ENCODE measurements around the gene HRH3.

HRH3 gene

DNA sequence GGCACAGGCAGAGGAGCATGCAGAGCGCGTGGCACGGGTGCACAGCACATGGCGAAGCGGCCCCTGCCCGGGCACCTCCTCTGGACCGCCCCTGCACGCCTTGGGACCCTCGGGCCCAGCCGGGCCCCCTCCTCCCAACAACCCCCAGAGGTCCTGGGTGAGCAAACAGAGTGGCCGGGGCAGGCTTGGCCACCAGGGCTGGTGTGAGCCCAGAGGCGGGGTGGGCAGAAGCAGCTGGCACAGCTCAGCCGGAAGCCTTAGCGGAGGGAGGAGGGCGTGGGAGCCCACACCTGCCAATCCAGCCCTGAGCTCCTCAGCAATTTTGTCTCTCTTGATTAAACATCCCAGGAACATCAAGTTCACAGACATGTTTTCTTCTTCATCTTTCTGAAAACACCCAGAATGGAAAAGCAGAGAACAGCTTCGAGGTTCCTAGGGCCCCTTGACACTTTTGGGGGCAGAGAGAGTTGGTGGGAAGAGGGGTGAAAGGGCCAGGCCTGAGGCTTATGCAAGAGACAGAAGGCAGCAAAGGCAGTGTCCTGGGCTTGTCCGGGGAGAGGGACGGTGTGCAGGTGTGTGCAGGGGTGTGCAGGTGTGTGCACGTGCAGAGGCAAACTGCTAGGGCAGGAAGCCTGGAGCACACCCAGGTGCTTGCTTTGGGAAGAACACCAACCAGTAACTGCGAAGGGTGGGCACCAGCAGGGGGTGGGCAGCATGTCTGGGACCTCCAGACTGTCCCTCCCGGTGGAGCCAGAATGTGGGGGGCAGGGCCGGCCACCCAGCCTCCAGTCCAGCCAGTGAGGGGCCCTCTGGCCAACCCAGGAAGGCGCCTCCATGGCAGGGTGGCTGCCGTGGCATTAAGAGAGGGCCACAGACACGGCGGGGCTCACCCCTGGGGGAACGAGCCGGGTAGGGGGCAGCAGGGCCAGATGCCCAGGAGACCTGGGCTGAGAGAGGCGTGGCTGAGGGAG lies 4.8 kb downstream of the HRH3 start:
- no peak for DNase-seq

DNA sequence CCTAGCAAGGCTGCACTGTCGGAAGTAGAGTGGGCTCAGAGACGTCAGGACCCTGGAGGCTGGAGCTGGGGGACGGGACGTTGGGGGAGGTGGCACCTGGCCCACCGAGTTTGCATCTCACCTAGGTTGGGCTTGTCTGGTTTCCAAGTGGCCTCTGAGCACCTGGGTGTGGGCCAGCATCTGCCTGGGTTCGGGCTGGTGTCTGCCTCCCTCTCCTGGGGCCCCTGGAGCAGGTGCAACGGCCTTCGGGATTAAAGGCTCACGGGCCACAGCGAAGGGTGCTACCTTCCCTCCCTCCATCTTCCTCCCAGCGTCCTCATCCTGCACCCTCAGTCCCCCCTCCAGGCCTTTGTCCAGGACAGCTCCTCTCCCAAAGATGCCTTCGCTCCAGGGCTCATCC lies 6.0 kb downstream of the HRH3 start:
- DNase-seq: no peak

DNA sequence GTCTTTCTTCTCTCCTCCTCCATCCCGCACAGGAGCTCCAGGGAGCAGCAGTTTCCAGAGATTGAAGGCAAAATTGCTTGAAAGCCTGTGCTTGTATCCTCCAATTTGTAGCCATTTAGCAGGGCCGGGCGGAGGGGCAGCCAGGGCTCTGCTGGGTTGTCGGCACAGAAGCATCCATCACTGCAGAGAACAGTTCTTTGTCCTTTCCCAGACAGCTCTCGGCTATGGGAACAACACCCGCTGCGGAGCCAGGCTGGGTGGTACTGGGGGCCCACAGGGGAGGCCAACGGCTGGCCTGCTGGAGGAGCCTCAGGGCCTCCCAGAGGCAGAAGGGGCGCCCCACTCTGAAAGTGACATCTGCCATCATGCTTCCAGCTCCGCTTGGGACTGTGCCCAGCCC lies 7.8 kb downstream of the HRH3 start:
- DNase-seq: no peak

DNA sequence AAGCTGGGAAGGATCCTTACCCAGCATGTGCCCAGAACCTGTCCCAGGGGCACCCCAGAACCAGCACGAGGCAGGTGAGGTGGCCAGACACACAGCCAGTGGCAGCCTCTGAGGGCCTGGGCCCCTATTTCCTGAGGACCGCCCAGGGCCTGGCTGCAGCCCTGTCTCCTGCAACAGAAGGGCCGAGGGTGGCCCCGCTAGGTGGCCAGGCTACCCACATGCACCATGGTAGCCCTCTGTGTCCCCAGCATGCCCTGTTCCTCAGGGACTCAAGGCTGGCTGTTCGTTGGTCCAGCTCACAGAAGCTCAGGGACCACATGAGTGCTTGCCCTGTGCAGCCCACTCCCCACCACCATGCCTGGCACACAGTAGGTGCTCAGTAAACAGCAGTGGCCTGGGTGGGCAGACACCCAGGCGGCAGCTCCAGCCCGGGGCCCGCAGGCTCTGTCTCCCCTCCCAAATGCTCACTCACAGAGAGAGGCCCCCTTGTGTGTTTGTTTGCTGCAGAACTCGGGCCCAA lies 8.2 kb downstream of the HRH3 start:
- DNase-seq: no peak

- DNase-seq: no peak
These were observed 8.9 kb downstream of the HRH3 start for GRCh38 chr20:62211216-62211615.

GRCh38 chr20:62210496-62210855 lies 9.6 kb downstream of the HRH3 start:
- no peak for DNase-seq

- no peak for DNase-seq
These were observed 10.1 kb downstream of the HRH3 start for GRCh38 chr20:62209850-62210495.

DNA sequence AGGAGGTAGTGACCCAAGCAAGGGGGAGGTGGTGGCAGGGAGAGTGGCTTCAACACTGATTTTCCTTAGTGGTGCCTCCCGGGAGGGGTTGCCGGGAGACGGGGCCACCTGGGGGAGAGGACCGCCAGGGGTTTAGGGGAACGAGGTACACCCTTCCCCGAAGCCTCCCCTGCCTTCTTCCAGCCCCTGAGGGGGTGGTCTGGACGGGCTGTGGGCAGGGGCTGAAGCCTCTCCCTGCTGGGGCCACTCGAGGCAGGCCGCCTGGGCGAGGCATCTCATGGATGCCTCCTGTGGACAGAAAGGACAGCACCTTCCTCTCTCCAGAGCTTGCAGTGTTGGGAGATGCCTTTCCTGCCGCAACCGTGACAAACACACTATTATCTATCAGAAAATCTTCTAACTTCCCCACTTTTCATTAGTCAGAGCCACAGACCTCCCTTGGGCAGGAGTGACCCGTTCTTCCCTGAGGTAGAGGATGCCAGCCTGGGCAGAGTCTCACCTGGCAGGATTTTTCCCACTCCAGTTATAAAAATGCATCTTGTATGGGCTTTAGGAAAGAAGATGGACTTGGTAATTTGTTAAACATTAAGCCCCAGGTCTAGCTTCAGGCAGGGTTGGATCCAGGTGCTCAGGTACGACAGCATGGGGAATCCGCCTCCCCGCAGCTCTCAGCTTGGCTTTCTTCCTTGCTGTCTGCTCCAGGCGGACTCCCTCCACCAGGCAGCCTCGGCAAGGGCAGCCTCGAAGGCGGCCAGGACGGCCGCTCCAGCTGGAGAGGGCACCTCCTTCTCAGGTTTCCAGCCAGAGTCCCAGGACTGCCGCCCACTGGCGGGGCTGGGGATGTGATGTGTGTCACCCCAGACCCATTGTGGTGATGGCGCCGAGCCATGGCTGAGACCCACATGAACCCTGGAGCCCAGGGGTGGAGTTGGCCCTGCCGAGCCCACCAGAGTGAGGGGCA lies 11.0 kb downstream of the HRH3 start:
- no peak for DNase-seq

GRCh38 chr20:62208061-62208794 lies 11.8 kb downstream of the HRH3 start:
- no peak for DNase-seq

DNA sequence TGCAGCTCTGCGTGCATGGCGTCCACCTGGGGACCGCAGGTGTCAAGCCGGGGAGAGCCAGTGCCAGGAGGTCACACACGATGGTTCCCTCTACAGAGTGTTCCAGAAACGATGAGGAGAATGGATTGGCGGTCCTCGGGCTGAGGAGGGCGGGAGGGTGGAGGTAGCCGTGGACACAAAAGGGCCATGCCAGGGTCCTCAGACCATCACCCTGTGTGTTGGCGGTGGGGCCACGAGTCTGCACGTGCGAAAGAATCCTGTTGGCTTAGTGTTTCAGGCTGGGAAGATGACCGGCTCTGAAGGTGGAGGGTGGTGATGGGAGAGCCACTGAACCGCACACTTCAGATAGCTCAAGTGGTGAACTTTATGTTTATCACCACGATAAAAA lies 13.7 kb downstream of the HRH3 start:
- no peak for DNase-seq

GRCh38 chr20:62205618-62206387 lies 14.3 kb downstream of the HRH3 start:
- DNase-seq: no peak

GRCh38 chr20:62203378-62204030 lies 16.6 kb downstream of the HRH3 start:
- DNase-seq: peak; percentile 73

DNA sequence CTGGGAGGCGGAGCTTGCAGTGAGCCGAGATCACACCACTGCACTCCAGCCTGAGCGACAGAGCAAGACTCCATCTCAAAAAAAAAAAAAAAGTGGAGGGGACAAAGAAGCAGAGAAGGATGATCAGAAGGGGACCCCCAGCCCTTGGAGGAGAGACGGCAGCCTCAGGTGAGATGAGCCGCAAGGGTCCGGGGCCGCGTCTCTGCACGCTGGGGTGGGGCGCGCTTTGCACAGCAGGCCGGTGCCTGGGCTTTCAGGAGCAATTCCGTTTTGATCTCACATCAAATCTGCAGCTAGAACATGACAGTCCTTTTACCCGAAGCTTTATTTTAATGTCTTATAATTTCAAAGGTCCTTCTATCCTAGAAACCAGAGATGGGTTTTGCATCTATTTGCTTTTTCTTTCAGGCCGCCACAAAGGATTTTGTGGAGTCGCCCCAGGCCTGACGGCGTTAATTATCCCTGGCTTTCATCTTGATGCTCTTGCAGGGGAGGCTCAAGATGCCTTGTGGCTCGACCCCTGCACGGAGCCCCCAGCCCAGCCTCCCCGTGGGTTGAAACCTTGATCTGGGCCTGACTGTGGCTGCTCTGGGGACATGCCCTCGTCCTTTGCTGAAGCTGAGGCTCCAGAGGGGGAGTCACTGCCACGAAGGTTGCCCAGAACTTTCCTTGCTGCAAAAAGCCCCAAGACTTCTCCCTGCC lies 17.3 kb downstream of the HRH3 start:
- no peak for DNase-seq

GRCh38 chr20:62202083-62202395 lies 18.0 kb downstream of the HRH3 start:
- DNase-seq: peak; percentile 41

- no peak for DNase-seq
These were observed 18.6 kb downstream of the HRH3 start for GRCh38 chr20:62201173-62202082.

DNA sequence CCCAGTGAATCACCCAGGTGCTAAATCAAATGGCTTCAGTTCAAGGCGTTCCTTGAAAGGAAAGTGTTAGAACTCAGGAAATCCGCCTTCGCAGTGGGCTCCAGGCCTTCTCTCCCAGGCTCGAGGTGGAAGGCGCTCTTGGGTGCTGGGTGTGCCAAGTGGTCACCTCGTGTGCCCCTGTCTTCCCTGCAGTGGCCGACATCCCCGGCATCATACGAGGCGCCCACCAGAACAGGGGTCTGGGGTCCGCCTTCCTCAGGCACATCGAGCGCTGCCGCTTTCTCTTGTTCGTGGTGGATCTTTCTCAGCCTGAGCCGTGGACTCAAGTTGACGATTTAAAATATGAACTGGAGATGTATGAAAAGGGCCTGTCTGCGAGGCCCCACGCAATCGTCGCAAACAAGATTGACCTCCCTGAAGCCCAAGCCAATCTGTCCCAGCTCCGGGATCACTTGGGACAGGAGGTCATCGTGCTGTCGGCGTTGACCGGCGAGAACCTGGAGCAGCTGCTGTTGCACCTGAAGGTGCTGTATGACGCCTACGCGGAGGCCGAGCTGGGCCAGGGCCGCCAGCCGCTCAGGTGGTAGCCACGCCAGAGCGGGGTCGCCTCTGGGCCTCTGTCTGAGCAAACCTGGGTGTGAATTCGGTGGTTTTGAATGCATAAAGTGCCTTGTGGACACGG lies 19.4 kb downstream of the HRH3 start:
- no peak for DNase-seq

DNA sequence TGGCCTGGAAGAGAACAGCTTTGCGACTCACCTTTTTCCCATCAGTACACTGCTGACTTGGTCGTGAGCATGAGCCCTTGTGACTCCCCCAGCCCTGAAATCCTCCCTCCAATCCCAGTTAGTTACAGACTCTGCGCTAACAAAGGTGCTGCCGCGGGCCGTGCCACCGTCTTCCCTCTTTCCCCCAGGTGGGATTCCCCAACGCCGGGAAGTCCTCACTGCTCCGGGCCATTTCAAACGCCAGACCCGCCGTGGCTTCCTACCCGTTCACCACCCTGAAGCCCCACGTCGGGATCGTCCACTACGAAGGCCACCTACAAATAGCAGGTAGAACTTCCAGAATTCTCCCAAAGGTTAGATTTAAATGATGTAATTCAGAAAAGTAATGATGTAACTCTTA lies 21.1 kb downstream of the HRH3 start:
- no peak for DNase-seq

DNA sequence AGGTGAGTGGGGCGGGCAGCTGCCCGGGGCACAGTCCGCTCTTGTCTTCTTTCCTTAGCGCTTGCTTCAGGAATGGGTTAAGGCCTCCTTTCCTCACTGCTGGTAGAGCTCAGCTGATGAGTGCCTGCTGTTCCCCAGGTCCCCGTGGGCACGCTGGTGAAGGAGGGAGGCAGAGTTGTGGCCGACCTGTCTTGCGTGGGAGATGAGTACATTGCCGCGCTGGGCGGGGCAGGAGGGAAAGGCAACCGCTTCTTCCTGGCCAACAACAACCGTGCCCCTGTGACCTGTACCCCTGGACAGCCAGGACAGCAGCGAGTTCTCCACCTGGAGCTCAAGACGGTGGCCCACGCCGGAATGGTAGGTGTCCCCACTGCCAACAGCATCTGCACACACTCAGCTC lies 21.6 kb downstream of the HRH3 start:
- DNase-seq: no peak

Measured in fibroblast of skin of scalp (primary cell).